Endothelial cell of umbilical vein (primary cell): ENCODE data around the gene ITGA1. TPM values are rescaled to one million over a fixed set of nuclear protein-coding genes. Genes with fewer than 3 reads are reported as not detected.

Experiments
- BruUV-seq: library from RNA; stranded (reverse); fragments of 400-500 nt; replicated peaks from 2 replicates; lab custom pipeline; 2021; lab: Mats Ljungman, UMichigan
- CTCF ChIA-PET: fragments of 300-600, 350-600 bp; sonication (Branson Sonifier 250); formaldehyde crosslinking; loops from one replicate; lab custom pipeline; 2021; ENCODE audit warnings: antibody characterized with exemption, inconsistent platforms; lab: Charles Lee
- POLR2A ChIA-PET: fragments of 300-600, 350-600 bp; sonication (Branson Sonifier 250); formaldehyde crosslinking; loops from one replicate; lab custom pipeline; 2021; ENCODE audit warnings: antibody characterized with exemption, inconsistent platforms; lab: Charles Lee
- DNase-seq: peaks from one replicate; pipeline ENCODE4 v3.0.0-alpha.2; 2011; ENCODE audit warnings: low read depth, low spot score
- FAIRE-seq: peaks from 2 replicates; lab custom pipeline; 2011; peaks lifted over from hg19 to GRCh38; lab: Jason Lieb, UNC
- H2AFZ ChIP-seq: 2 replicates; pipeline ENCODE4 v1.6.0; 2012; ENCODE audit warnings: low read depth, low read length, control low read depth, inconsistent platforms
- H3K27ac ChIP-seq: 2 replicates; pipeline ENCODE4 v1.5.1; 2011; ENCODE audit warnings: low read depth, mild to moderate bottlenecking, control low read depth, low read length, moderate library complexity; ENCODE audit not compliant: insufficient read depth
- H3K27me3 ChIP-seq, 2 experiments: 2 replicates each; pipeline versions ENCODE4 v1.6.0 to v1.6.1; 2011; ENCODE audit warnings: low read length in 2 of 2, mixed read lengths in 1 of 2; ENCODE audit not compliant: control insufficient read depth in 2 of 2, insufficient read depth in 2 of 2
- H3K36me3 ChIP-seq, 2 experiments: 2 replicates in 1 of 2; 3 replicates in 1 of 2; pipeline ENCODE4 v1.5.1; 2011; ENCODE audit warnings: low read length in 2 of 2, mild to moderate bottlenecking in 1 of 2, moderate library complexity in 1 of 2; ENCODE audit not compliant: control insufficient read depth in 2 of 2, insufficient read depth in 2 of 2; ENCODE audit errors: extremely low read depth in 1 of 2
- H3K4me1 ChIP-seq: 3 replicates; pipeline ENCODE4 v1.5.1; 2011; ENCODE audit warnings: mild to moderate bottlenecking, low read length; ENCODE audit not compliant: control insufficient read depth, insufficient read depth; ENCODE audit errors: extremely low read depth
- H3K4me2 ChIP-seq: 2 replicates; pipeline ENCODE4 v1.6.1; 2011; ENCODE audit warnings: low read length, control low read depth, mixed read lengths; ENCODE audit not compliant: insufficient read depth
- H3K4me3 ChIP-seq, 3 experiments: fragments of 200-600 bp in 1 of 3; sonication (generic), shearing (Covaris generic) in 1 of 3; replicated peaks in 1 of 3; 2 replicates each; pipeline ENCODE4 v1.5.1; 2011 to 2016; ENCODE audit warnings: control low read depth in 3 of 3, low read length in 3 of 3, mild to moderate bottlenecking in 2 of 3, inconsistent platforms in 1 of 3, low read depth in 1 of 3, moderate library complexity in 1 of 3; ENCODE audit not compliant: insufficient read depth in 1 of 3
- H3K79me2 ChIP-seq: 2 replicates; pipeline ENCODE4 v1.6.0; 2012; ENCODE audit warnings: low read length, inconsistent platforms; ENCODE audit not compliant: control insufficient read depth, insufficient read depth
- H3K9ac ChIP-seq: replicated peaks from 2 replicates; pipeline ENCODE3; 2011; ENCODE audit warnings: low read length, control low read depth; ENCODE audit not compliant: insufficient read depth; ENCODE audit errors: extremely low read depth
- H3K9me1 ChIP-seq: replicated peaks from 3 replicates; pipeline ENCODE4 v1.6.0; 2011; ENCODE audit warnings: mild to moderate bottlenecking, low read length; ENCODE audit not compliant: control insufficient read depth, insufficient read depth; ENCODE audit errors: extremely low read depth
- H3K9me3 ChIP-seq: replicated peaks from 2 replicates; pipeline ENCODE4 v1.5.1; 2012; ENCODE audit warnings: low read length, inconsistent platforms; ENCODE audit not compliant: control insufficient read depth, insufficient read depth
- H4K20me1 ChIP-seq: replicated peaks from 2 replicates; pipeline ENCODE3; 2011; ENCODE audit warnings: mild to moderate bottlenecking, low read length; ENCODE audit not compliant: control insufficient read depth, insufficient read depth; ENCODE audit errors: extremely low read depth
- EZH2 ChIP-seq: IDR thresholded peaks from 2 replicates; pipeline ENCODE4 v1.6.1; 2012; ENCODE audit warnings: borderline replicate concordance, low read depth, mild to moderate bottlenecking, moderate library complexity, low read length, inconsistent platforms; ENCODE audit not compliant: severe bottlenecking
- FOS ChIP-seq: IDR thresholded peaks from 2 replicates; pipeline ENCODE4 v1.6.1; 2011; ENCODE audit warnings: mild to moderate bottlenecking, low read length, moderate library complexity, borderline replicate concordance; ENCODE audit not compliant: insufficient read depth
- GATA2 ChIP-seq: IDR thresholded peaks from 2 replicates; pipeline ENCODE4 v1.7.0; 2011; ENCODE audit warnings: low read depth, mild to moderate bottlenecking, moderate library complexity, mixed read lengths, low read length; ENCODE audit not compliant: insufficient read length, insufficient read depth
- JUN ChIP-seq: IDR thresholded peaks from 2 replicates; pipeline ENCODE4 v1.6.1; 2011; ENCODE audit warnings: borderline replicate concordance, low read depth; ENCODE audit not compliant: insufficient read length, insufficient read depth
- MYC ChIP-seq: IDR thresholded peaks from one replicate; pipeline ENCODE4 v1.6.1; 2011; ENCODE audit warnings: mild to moderate bottlenecking, low read depth, low read length
- POLR2A ChIP-seq: IDR thresholded peaks from 2 replicates; pipeline ENCODE4 v1.6.1; 2012; ENCODE audit warnings: low read depth, mild to moderate bottlenecking, control low read depth, low read length
- POLR2AphosphoS5 ChIP-seq: IDR thresholded peaks from 2 replicates; pipeline ENCODE4 v1.6.1; 2012; ENCODE audit warnings: low read depth, mild to moderate bottlenecking, control low read depth, low read length, moderate library complexity; ENCODE audit not compliant: insufficient read depth
- dilution Hi-C: fragments of 300-500 bp; cut with MboI; formaldehyde crosslinking; loops from one replicate; pipeline ENCODE4 v1.15.0; 2019; ENCODE audit warnings: low sequenced_read_pairs; ENCODE audit not compliant: extremely low pct_ligation_motif_present
- intact Hi-C: fragments of 100-400 bp; cut with micrococcal nuclease; formaldehyde crosslinking; loops from one replicate; pipeline ENCODE4 v1.10.0; 2022
- polyA plus RNA-seq, 4 experiments: library from polyadenylated mRNA; depleted of rRNA in 3 of 4; stranded (reverse) in 3 of 4; unstranded in 1 of 4; fragments of >200 nt; gene quantifications; 2 replicates each; pipeline versions ENCODE4 v1.2.1 to v1.2.3, GENCODE V29; 2011 to 2012; ENCODE audit warnings: missing spikeins in 1 of 4
- total RNA-seq: library from RNA; stranded (reverse); gene quantifications from 2 replicates; pipeline ENCODE4 v1.2.3, GENCODE V29; 2021
- TF ChIP-seq, protein P1 (sequence below): IDR thresholded peaks from 2 replicates; pipeline ENCODE4 v1.6.1; 2011; ENCODE audit not compliant: insufficient read depth, insufficient read length

ITGA1 gene
- total and polyA plus RNA-seq, 2 donors (not counting 3 experiments of a cell fraction or from before 2014, with no cell fraction given): 0.65 to 1.9 TPM

DNA sequence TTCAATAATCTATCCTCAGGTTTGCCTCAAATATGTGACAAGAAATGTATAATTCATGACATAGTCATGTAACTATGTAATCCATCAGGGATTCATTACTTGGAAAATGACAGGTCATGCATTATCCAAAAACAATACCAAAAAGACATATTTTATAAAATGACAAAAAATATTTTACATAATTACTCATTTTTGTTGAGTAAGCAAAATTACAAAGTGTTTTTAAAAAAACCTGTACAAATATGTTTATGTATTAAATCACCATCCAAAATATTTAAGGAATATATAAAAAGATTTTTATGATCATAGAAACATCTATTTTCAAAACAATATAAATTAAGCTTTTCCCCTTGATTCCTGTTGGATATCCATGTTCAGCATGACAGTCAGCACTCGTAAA is 164.8 kb downstream of the ITGA1 start:
- Histone ChIP-seq H3K27me3 (no peaks in the 10 kb centered on the region), H3K9ac (no peak overlapping the region), H3K36me3 (no peaks in the 10 kb centered on the region), H3K27ac (no peak overlapping the region), H3K9me1 (no peaks in the 10 kb centered on the region), H4K20me1 (no peaks in the 10 kb centered on the region), H3K9me3 (no peaks in the 10 kb centered on the region), H3K4me3 (no peak overlapping the region), H3K4me2 (no peak overlapping the region), H2AFZ (no peak overlapping the region), H3K79me2 (no peaks in the 10 kb centered on the region), H3K4me1 (peaks cover 16% of the 10 kb centered on the region)
- TF ChIP-seq FOS (no peak), JUN (no peak), POLR2AphosphoS5 (no peak), MYC (no peak), GATA2 (no peak)
- TF ChIP-seq, protein P1, sequence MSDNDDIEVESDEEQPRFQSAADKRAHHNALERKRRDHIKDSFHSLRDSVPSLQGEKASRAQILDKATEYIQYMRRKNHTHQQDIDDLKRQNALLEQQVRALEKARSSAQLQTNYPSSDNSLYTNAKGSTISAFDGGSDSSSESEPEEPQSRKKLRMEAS: no peak
- intact Hi-C loops (no loop called here), dilution Hi-C loops (no loop called here)
- DNase-seq (no peak), FAIRE-seq (no peak)
- POLR2A ChIA-PET: no interaction called here
- CTCF ChIA-PET: interaction anchor here (0.9 to 2.1 kb wide), 3 partner anchors 83 to 143 kb away, joined by 4 to 8 read pairs (median 7); no protein-coding TSS in a partner anchor
- no TSS peak for BruUV-seq

- Histone ChIP-seq H3K9me3 (no peaks in the 10 kb centered on the region), H4K20me1 (no peaks in the 10 kb centered on the region), H2AFZ (no peak overlapping the region), H3K9me1 (no peaks in the 10 kb centered on the region), H3K4me3 (no peak overlapping the region), H3K27me3 (no peaks in the 10 kb centered on the region), H3K79me2 (no peaks in the 10 kb centered on the region), H3K4me2 (no peak overlapping the region), H3K27ac (no peak overlapping the region), H3K36me3 (no peaks in the 10 kb centered on the region), H3K9ac (no peak overlapping the region), H3K4me1 (no peaks in the 10 kb centered on the region)
- DNase-seq (no peak), FAIRE-seq (no peak)
- CTCF ChIA-PET: interaction anchor here (0.8 to 1.5 kb wide), 3 partner anchors 32 to 139 kb away, joined by 3 to 4 read pairs (median 3); no protein-coding TSS in a partner anchor
- dilution Hi-C loops (no loop called here), intact Hi-C loops (no loop called here)
- TF ChIP-seq EZH2 (no peak), GATA2 (no peak), POLR2A (no peak), MYC (no peak)
- BruUV-seq: no TSS peak
- POLR2A ChIA-PET: no interaction called here
These were observed 168.3 kb downstream of the ITGA1 start for GRCh38 chr5:52956014-52956413.
